GM19438 (cell line): ENCODE measurements around the gene CAMK4.

Experiments used
- ATAC-seq: cut with Tn5 transposase; IDR thresholded peaks from one replicate; pipeline ENCODE4 v1.9.1; 2021; ENCODE audit warnings: low read depth; ENCODE audit not compliant: unreplicated experiment

The CAMK4 gene

DNA sequence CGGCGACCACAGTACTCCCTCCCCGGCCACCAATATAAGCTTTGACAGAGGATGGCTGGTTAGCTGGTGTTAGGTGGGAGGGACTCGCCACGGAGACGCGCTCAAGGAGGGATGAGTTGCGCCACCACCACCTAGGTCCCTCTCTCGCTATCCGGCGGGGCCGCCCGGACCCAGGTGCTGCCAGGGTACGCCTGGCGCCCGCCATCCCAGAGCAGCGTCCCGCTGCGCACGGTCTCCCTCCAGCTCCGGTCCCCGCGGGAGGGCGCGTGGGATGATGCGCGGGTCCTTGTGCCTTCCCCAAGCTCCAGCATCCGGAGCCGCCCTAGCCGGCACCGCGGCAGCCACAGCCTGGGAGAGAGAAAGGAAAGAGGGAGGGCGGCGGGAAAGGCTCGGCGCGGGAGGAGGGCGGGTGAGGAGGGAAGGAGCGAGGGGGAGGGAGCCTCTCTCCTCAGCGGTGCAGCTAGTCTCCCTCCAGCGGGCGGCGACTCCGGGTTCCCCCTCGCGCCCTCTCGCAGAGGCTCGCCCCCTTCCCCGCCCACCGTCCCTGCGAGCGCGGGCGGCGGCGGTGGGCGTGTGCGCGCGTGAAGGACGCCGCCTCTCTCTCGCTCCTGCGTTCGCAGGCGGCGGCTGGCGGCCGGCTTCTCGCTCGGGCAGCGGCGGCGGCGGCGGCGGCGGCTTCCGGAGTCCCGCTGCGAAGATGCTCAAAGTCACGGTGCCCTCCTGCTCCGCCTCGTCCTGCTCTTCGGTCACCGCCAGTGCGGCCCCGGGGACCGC, at the start of gene CAMK4:
Gene CAMK4 (plus strand): TSS at position 598 of the 774 bp plus-strand sequence. CDS start 100 bp downstream, at position 698.
- ATAC-seq, result peak; percentile 72

DNA sequence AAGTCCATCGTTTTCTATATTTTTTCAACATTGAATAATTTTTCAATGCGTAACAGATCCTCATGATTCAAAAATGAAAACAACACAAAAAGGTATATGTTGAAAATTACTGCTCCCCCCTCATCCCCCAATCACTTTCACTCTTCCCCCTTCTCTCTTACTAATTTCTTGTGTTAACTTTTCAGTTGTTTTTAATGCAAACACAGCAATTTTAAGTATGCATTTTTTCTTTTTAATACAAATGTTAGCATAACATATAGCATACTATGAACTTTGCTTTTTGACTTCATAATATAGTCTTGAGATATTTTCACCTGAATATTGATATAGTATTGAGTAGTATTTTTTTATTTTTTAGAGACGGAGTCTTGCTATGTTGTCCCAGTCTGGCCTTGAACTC, 41.1 kb upstream of the CAMK4 start:
- no peak for ATAC-seq

DNA sequence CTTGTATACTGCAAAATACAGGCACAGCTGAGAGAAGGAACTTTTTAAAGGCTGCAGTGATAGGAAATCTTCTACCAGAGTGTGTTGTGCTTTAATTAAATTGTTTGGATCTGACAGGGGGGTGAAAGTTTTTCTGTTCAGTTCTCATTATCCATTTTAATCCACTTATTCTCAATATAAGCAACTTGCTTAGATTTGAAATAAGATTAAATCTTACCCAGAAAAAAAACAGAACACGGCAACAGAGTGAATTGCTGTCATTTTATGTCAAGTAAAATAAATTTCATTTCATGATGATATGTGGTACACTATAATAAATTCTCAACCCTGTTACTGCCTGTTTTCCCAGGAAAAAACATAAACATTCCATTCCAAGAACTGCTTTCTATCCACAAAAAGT, 37.1 kb upstream of the CAMK4 start:
- no peak for ATAC-seq

DNA sequence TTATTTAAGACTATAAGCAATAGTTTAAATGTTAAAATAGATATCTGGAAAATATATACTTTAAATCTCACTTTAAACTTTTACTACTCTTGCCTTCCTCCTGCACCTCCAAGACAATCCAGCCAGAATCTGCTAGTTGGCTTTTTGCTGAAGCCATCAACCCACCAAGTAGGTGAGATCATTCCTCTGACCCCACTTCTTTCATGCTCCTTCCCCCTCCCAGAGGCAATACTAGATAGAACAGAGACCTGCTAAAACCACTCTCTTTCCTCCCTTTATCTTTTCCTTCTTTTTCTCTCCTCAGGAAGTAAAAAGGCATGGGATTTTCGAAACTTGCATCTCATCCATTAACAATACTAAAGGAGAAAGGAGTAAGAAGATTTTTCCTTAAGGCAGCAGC, 30.1 kb upstream of the CAMK4 start:
- no peak for ATAC-seq

DNA sequence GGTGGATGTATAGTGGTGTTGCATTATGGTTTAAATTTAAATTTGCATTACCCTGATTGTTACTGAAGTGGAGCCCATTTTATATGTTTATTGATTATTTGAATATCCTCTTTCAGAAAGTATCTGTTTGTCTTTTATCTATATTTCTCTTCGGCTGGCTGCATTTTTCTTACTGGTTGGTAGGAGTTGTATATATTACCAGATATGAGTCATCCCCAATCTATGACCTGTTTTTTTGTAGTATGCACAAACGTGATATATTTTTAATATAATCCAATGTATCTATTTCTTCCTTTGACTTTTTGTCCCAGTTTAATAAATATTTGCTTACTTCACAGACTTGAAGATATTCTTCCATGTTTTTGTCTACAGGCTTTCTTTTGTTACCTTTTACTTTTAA, 29.3 kb upstream of the CAMK4 start:
- ATAC-seq, result no peak

DNA sequence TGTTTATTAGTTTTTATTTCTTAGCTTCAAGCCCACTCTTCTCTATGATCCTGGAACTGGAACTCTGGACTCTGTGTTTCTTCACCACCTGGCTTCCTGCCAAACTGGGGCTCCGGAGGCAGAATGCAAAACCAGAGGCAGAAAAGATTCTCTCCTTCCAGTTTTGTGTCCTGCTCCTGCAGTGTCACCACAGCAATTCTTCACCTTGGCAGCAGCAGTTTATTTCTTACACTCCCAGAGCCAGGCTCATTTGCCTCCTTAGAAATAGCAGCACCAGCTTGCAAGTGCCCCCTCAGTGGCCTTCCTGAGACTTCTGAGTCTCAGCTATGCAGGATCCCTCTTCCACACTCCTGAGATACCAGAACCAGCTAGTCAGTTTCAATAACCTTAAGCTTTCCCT, 26.7 kb upstream of the CAMK4 start:
- no peak for ATAC-seq

DNA sequence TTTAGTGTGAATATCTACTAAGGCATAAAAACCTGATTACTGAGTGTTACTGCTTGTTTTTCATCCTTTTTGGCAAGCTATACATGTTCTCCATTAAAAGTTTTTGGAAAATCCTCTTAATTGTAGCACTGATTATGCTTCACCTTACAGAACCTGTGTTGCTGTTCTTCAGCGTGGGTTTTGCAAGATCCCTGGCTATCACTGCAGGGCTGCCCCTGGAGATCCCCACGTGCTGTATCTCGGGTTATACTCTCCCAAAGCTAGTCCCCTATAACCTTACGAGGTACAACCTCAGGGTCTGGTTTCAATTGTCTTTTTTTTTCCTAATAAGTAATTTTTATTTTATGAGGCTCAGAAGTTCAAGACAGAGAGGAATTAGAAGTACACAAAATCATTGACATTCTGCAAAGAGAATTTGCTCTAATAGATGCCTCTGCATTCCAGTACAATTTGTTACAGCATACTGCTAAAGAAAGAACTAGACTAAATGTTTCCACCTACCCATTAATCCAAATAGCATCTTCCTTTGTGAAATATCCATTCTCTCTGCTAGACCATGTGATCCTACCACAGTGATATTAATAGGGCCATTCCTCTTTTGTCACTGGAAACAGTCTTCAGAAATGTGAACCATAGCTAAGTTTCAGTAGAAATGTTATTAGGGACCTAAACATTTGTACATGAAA, 25.8 kb upstream of the CAMK4 start:
- no peak for ATAC-seq

DNA sequence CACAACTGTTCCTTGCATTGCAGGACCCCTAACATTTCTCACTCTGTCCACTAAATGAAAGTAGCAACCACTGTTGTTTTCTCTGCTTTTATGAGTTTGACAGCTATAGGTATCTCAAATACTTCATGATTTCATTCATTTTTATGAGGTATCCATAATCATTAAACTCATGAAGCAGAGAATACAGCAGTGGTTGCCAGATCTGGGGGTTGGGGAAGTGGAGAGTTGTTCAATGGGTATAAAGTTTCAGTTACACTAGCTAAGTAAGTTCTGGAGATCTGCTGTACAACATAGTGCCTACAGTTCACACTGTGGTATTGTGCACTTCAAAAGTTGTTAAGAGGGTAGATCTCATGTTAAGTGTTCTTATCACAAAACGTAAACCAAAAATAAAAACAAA, 23.4 kb upstream of the CAMK4 start:
- ATAC-seq, result no peak

DNA sequence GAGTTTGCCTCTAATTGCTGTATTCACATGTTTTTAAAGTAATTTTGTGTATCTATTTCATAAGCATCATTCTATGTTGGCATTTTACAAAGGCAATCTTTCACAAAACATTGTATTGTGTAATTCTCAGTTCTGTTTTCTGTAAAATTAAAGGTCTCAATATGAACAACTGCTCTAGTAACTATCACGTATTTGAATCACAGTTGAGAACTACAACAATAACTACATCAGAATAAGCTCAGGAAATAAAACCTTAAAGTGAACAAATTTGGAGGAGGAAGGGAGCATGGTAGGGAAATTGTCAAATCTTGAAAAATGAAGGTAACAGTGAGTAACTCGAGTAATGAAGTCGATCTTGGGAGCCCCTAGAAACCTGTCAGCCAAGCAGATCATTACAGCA, 22.5 kb upstream of the CAMK4 start:
- ATAC-seq, result no peak

DNA sequence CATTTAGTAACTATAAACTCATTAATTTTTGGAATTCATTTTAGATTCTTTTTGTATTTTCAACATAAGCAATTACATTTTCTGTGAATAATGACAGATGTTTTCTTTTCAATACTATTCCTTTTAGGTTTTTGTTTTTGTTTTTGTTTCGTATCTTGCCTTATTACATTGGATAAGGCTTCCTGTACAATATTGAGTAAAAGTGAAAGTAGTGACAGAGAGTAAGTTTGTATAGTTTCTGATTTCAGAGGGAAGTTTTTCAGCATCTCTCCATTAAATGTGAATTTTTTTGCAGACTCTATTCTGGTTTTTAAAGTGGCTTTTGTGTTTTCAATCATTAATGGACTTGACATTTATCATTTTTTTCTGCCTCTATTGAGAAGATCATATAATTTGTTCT, 12.8 kb upstream of the CAMK4 start:
- peak; percentile 91 for ATAC-seq

DNA sequence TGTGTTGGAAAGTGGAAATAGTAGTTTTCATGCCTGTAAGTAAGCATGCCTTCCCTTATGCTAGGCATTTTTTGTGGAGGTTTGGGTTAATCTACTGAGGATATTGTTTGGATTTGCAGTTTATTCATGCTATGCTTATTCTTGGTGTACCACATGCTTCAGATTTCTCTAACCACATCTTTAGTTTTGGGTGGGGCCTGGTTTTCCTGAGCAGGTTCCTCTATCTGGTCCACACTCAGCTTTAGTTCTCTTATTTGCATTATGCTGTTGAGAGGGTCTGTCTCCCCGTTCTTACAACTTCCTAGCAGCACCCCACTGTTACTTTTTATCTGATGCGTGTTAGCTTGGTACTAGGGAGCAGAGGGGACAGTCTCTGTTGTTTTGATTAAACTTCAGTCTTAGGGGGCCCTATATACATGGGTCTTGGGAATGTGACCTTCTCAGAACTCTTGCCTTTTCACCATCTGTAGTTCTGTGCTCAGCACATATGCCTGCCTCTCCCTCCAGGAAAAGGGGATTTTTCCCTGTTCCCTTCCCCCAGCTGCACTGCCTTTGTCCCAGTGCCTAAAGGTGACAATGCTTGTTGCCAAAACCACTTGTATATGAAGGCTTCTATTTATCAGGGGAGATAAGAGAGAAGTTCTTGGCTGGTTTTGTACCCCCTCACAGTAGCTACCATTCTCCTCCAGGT, 10.0 kb upstream of the CAMK4 start:
- no peak for ATAC-seq

DNA sequence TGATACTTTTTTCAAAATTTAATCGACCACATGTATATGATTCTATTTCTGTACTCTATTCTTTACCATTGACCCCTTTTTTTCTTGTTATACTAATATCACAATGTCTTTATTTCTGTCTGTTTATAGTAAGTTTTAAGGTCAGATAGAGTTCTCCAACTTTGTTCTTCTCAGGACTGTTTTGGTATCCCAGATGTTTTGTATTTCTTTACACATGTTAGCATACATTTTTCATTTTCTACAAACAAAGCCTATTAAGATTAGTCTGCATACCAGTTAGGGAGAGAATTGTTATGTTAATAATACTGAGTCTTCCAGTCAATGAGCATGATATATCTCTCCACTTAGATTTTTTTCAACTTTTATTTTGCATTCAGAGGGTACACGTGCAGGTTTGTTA, 8.2 kb upstream of the CAMK4 start:
- ATAC-seq, result no peak

DNA sequence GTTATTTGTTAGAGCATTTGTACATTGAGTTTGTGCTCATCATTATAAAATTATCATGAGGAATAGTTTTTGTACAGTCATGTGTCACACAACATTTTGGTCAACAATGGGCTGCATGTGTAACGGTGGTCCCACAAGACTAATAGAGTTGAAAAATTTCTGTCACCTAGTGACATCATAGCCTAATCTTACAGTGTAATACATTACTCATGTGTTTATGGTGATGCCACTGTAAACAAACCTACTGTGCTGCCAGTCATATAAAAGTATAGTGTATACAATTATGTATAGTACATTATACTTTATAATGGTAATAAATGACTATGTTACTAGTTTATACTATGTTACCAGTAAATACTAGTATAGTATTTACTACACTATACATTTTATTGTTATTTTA, 3.0 kb upstream of the CAMK4 start:
- no peak for ATAC-seq

DNA sequence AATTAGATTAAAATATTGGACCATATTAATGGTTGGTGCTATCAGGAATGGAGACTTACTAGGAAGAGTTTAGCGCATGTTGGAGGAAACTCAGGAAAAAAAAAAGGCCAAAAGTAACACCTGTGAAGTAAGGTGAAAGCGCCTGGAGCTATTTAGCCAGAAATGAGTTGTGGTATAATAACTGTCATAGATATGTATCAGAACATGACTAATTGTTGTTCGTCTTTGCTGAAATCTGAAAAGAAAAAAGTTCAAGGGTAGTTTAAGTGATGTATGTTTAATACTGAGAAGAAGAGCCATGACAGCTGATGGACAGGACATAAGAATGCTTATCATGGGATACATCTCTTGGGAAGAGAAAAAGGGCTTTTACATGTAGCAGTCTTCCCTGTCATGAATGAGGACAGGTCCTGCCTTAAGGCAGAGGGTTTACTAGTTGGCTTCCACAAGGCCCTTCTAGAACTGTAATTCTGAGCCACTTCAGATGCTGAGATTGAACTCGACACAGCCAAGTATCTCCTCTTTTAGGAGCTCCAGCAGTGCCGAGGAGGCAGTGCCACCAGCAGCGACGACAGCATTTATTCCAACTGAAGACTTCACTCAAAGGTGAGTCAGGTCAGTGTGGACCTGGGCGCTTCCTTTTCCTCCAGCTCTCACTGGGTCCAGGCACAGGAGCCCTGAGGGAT, 940 bp upstream of the CAMK4 start:
- ATAC-seq, result no peak

DNA sequence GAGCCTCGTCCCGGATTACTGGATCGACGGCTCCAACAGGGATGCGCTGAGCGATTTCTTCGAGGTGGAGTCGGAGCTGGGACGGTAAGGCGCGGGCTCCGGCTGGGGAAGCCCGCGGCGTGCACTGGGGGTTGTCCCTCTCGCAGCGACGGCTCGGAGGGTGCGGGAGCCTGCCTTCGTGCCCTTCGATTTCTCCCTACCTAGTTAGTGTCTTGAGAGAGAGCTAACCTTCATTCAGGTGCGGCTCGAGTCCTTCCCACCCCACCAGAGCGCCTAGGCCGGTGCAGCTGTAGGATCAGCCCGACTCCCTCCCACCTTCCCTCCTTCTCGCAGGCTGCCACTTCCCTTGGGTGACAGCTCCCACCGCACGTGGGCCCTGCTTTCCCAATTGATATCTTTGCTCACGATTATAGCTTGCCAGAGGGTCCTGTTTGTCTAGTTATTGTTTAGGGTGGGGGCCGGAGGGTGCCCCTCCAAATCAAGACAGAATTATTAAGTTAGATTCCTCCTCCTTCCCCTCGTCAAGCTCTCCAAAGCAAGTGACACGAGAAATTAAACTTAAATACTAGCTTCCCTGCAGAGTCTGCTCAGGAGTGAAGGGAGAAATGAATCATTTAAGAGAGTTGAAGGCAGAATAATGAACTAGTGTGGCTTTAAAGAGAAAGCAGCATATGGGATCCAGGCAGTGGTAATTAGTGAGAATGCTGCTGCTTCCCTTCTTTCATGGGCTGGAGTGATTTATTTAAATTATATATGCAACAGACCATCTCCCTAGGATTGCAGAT, 569 bp downstream of the CAMK4 start:
- ATAC-seq, result peak; percentile 33

DNA sequence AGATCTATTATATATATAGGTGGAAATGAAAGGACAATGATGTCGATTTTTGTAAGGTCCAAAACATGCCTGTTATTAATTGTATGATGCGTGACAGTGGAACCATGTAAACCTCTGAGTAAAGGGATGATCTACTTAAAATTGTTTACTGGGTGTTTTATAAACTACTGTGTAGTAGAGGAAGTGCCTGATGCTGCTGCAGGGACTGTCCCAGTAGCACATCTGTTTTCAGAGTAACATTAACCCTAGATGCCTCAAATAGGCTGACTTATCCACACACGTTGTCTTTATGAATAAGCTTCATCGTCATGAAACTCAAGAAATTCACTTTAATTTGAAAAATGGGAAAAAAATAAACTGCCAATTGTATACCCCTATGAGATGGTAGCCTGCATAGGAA, 1.7 kb downstream of the CAMK4 start:
- no peak for ATAC-seq

DNA sequence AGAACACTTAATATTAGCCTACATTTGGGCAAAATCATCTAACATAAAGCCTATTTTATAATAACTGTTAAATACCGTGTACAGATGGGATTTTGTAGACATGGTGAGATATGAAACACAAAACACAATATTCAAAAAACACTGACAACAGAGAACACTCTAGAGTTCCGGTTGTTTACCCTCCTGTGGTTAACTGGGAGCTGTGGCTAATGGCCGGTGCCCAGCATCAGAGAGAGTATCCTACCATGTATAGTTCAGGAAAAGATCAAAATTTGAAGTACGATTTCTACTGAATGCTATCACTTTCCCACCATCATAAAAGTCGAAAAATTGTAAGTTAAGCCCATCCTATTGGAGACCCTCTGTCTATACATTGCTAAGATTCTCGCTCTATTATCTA, 2.4 kb downstream of the CAMK4 start:
- no peak for ATAC-seq

DNA sequence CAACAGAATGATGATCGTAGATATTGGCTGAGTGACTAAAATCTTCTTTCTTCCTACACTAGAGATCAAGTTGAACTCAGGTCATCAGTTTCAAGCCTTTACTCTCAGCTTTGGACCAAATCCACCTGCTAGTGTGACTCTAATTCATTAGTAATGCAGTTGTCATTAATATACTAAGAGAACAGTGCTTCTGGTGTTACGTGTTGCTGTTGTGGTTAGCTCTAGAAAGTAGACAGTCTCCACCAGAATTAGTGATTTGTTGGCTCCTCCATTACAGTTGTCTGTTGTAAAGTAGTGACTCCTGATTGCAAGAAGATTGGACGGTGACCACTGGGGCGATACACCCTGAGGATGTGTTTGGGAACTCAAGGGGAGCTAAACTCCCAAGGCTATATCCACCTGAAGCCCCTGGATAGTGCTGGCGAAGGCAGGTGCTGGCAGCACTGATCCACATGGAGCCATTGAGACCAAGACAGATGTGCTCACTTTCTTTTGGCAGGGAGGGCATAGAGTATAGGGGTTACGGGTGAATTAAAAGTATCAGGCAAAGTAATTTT, 3.1 kb downstream of the CAMK4 start:
- no peak for ATAC-seq

DNA sequence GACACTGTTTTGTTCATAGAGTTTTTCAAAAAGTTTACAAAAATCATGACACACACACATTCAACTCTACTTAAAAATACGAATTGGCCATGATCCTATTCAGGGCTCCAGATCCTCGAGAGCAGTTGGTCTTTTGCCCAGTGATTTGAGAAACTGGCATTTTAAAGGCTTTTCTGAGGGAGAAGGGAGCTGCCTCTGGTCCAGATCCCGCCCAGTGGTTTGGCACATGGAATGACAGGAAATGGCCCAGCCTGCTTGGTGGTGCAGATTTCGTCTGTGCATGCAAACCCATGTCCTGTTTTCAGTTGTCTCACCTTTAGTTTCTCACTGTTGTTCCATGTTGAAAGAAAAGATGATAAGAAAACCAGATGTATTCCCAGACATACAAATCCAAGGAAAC, 3.6 kb downstream of the CAMK4 start:
- ATAC-seq, result no peak
